ENCODE results near the gene DUSP23.
A peak's percentile ranks its signal among the peaks of the same experiment; 100 is the strongest.

Gene DUSP23

GRCh38 chr1:159786966-159787365, 6.2 kb downstream of the DUSP23 start:
- DNase-seq, result no peak

GRCh38 chr1:159790237-159790917, 9.6 kb downstream of the DUSP23 start:
- DNase-seq, result peak in 1 of 2 donors; percentile 44

DNA sequence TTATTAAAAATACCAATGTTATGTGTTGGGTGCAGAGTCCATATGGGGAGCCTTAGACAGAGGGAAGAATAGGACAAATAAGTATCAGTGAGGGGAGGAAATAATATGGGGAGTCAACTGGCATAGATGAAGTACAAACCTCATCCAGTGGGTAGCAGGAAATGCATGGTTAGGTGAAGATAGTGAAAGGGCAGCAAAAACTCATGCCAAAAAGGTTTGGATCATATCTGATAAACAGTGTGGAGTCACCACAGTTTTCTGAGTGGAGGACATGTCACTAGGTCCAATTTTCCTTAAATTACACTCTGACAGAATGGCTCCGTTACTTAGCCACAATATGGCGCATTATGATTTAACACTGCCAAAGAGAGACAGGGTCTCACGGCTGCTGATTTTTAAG, 10.3 kb downstream of the DUSP23 start:
- no peak for DNase-seq

- DNase-seq, result no peak
These were observed 10.7 kb downstream of the DUSP23 start for GRCh38 chr1:159791461-159791860.

DNA sequence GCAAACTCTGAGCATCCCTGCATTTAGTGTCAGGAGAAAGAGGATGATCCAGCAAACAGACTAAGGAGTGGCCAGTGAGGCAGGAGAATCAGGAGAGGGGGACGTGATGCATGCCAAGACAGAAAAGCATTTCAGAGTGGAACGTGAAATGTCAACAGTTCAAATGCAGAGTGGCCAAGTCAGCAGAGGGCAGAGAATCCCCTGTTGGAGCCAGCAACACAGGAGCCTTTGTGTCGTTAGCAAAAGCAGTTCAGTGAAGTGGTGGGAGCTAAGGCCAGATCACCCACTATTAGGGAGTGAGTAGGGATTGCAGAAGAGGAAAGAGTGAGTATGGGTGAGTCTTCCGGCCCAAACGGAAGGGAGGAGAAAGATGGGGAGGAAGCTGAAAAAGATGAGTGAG, 14.8 kb downstream of the DUSP23 start:
- no peak for DNase-seq

GRCh38 chr1:159798893-159799292, 18.1 kb downstream of the DUSP23 start:
- peak; percentile 55 to 68 for DNase-seq

DNA sequence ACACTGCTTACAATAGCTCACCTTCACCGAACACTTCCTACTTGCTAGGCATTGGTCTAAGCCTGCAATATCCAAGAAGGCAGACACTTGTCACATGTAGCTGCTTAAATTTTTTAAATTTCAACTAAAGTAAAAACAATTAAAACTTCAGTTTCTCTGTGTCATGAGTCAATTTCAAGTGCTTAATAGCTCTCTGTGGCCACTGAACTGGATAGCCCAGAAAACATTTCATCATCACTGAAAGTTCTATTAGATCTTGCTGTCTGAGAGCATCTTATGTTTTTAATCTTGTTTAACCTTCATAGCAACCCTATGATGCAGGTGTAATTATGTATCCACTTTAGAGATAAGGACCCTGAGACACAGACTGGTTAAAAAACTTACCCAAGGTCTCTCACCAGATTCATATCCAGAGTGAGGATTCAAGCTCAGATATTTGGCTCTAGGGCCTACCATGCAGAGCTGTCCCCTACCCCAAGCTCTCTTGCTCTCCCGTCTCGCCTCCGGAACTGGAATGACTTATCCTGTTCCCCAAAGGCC, 18.8 kb downstream of the DUSP23 start:
- DNase-seq, result no peak

- peak; percentile 40 to 57 for DNase-seq
These were observed 19.6 kb downstream of the DUSP23 start for GRCh38 chr1:159800177-159800930.

DNA sequence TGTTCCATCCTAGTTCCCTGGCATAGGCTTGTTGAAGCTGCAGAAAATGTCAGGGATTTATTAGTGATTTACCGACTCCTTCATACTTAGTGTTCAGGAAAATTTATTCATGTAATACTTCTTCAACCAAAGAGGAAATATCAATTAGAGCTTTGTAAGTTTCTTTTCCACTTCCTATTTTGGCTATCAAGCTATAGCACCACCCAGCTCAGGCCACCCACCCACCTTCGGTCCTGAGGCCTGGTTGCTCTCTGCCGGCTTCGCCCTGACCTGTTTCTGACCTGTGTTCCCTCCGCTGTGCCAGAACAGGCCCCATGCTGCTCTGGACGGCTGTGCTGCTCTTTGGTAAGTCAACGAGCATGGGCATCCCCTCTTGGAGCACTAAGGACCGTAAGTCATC, 21.3 kb downstream of the DUSP23 start, which contains the start of gene FCRL6:
Gene FCRL6, plus strand, starts transcription at position 250 of the 400 bp plus-strand sequence. Its CDS starts 65 bp downstream, at position 315.
- DNase-seq, result no peak

- no peak for DNase-seq
These were observed 23.4 kb downstream of the DUSP23 start for GRCh38 chr1:159803956-159804689.

DNA sequence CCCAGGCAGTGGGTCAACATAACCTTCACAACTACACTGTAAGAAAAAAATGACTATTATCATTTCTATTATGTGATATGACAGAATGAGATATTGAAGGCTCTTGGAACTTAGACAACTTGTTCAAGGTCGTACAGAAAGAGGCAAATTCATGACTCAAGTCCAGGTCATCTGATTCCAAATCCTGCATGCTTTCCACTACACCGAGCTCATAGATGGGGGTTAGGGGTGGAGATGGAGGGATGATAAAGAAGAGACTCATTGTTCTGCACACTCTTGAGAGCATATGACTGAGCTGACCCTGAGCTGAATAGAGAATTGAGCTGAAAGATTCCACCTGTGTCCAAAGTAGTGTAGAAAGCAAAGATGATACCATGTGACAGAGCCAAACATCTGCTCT, 24.2 kb downstream of the DUSP23 start:
- DNase-seq, result no peak

DNA sequence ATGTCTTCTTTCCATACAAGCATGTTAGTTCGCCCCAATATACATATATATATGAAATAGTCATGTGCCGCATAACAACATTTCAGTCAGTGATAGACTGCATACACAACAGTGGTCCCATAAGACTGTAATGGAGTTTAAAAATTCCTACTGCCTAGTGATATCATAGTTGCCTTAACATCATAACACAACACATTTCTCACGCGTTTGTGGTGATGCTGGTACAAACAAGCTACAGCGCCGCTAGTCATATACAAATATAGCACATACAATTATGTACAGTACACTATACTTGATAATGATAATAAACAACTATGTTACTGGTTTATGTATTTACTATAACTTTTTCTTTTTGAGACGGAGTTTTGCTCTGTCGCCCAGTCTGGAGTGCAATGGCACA, 35.2 kb downstream of the DUSP23 start:
- no peak for DNase-seq

- no peak for DNase-seq
These were observed 36.7 kb downstream of the DUSP23 start for GRCh38 chr1:159817276-159818041.

DNA sequence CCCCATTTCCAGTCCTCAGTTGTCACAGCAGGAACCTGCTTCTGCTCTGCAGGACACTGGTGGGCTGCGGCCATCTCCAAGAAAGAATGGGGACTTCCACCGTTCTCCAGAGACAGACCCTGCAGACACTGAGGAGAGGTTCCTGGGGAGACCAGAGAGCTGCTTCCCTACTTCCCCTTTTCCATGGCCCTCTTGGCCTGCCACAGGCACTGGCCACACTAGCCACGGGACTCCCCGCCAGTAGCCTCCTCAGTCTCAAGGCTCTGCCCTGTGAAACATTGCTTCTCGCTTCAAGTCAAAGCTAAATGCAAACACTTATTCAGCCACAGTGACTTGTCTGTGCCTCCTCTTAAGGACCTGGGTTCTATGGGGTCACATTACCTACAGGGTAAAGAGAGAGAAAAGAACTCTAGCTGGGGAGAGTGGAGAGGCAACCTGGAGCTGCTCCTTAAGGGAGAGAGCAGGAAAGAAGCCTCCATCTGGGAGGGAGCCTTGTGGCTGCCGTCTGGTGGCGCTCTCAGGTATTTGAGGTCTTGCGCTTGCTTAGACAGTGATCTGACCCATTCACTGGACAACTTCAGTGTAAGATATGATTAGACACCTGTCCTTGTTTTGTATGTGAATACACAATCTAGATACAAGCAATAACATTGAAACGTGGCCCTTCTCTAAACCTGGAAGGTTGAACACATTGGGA, 40.6 kb downstream of the DUSP23 start:
- DNase-seq, result no peak

DNA sequence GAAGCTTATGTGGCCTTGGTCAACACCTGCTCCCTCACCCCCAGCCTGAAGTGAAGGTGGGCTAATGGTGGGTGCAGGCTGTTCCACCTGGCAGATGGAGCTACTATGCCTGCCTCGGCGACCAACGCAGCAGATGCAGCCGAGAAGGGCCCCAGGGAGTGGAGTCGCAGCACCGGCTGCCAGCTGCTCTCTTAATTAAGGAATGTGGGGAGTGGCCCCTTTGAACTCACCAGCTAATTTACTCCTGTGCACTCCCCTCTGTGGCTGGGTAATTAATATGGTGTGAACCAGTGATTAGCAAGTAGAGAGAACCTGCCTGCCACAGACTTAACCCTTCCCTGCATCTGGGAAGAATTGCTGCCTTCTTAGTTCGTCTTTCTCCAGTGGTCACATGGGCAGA, 42.6 kb downstream of the DUSP23 start:
- DNase-seq, result no peak

- no peak for DNase-seq
These were observed 44.8 kb downstream of the DUSP23 start for GRCh38 chr1:159825564-159825963.

DNA sequence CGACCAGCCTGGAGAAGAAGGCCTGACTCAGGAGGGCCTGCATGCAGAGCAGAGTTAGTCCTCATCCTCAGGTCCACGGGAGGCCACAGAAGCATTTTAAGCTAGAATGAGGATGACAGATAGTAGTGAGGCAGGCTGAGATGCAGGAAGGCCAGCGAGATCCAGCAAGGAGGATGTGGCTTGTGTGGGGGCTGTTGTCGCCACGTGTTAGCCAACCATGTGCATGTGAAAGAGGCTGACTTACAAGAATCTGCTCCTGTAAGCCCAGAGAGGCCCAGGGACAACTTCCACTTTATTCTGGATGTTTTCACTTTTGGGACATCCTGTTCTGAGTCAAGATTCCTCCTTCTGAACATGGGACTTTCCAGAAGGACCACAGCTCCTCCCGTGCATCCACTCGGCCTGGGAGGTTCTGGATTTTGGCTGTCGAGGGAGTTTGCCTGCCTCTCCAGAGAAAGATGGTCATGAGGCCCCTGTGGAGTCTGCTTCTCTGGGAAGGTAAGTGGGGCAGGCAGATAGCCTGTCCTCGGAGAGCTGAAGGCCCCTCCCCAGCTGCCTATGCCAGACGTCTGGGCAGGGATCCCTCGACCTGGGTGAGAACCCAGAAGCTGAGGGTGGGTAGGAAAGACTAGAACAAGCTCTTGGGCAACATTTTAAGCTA, 45.8 kb downstream of the DUSP23 start, which contains the start of gene SLAMF8:
Gene SLAMF8, plus strand, starts transcription at position 433 of the 661 bp plus-strand sequence. Its CDS starts 26 bp downstream, at position 459.
- DNase-seq, result peak; percentile 68 to 71

DNA sequence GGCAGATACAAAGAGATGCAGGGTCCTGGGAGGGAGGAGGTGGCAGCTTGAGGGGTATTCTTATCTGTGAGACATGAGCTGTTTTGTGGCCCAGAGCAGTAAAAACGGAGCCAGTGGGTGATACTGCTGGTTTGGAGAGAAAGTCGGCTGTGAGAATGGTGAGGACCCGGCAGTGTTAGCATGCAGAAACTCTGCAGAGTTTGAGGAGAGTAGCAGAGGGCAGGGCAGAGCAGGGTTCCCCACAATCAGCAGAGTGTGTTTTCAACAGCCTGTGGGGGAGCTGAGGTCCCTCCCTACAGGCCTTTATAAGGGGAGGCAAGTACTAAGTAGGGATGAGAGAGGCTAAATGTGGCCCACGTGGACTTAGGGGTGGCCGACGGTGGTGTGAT, 46.3 kb downstream of the DUSP23 start:
- DNase-seq, result peak in 1 of 2 donors; percentile 23

DNA sequence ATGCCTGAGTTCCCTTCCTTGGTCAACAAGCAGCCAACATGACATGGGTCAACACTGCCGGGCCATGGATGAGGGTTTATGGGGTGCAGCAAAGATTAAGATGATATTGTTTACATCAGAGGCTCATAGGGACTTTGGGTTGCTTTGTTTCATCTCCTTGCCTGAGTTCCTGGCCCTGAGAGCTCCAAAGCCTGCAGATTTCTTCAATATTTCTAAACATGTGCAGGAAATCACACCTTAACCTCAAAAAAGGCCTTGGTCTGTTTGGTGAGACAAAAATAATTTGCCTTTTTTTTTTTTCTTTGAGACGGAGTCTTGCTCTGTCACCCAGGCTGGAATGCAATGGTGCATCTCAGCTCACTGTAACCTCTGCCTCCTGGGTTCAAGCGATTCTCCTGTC, 46.8 kb downstream of the DUSP23 start:
- peak in 1 of 2 donors; percentile 58 for DNase-seq

GRCh38 chr1:159828176-159828575, 47.4 kb downstream of the DUSP23 start:
- DNase-seq, result no peak

- no peak for DNase-seq
These were observed 48.0 kb downstream of the DUSP23 start for GRCh38 chr1:159828581-159829272.
